NOMO-1 treated with DMSO at 0.1 percent for 48 hours (cell line): ENCODE results near the gene FAM153A.
"Not testable (repeated sequence)": the region's sequence is repeated elsewhere in the genome, so short reads cannot be mapped to it uniquely, and the experiment has no call there.

Experiments
- DNase-seq: peaks from one replicate; lab custom pipeline; 2025; ENCODE audit not compliant: unreplicated experiment; lab: John Stamatoyannopoulos, UW

Gene FAM153A

GRCh38 chr5:177782792-177783633, at the start of gene FAM153A:
Gene FAM153A (minus strand): TSS chr5:177782899.
- DNase-seq: not testable (repeated sequence)

GRCh38 chr5:177832287-177832686, 49.6 kb upstream of the FAM153A start:
- DNase-seq: not testable (repeated sequence)

- DNase-seq: not testable (repeated sequence)
Observed at GRCh38 chr5:177826073-177826472, 43.4 kb upstream of the FAM153A start.

GRCh38 chr5:177824776-177825175, 42.1 kb upstream of the FAM153A start:
- not testable (repeated sequence) for DNase-seq

GRCh38 chr5:177822489-177822888, 39.8 kb upstream of the FAM153A start:
- not testable (repeated sequence) for DNase-seq

- DNase-seq: not testable (repeated sequence)
Observed at GRCh38 chr5:177819664-177820063, 37.0 kb upstream of the FAM153A start.

- not testable (repeated sequence) for DNase-seq
Observed at GRCh38 chr5:177812814-177813425, 30.2 kb upstream of the FAM153A start.

- DNase-seq: not testable (repeated sequence)
Observed at GRCh38 chr5:177812160-177812743, 29.6 kb upstream of the FAM153A start.

- not testable (repeated sequence) for DNase-seq
Observed at GRCh38 chr5:177809209-177809913, 26.7 kb upstream of the FAM153A start.

GRCh38 chr5:177808420-177808819, 25.7 kb upstream of the FAM153A start:
- DNase-seq: not testable (repeated sequence)

GRCh38 chr5:177807265-177807664, 24.6 kb upstream of the FAM153A start:
- not testable (repeated sequence) for DNase-seq

- not testable (repeated sequence) for DNase-seq
Observed at GRCh38 chr5:177801427-177801826, 18.7 kb upstream of the FAM153A start.

- not testable (repeated sequence) for DNase-seq
Observed at GRCh38 chr5:177798237-177798840, 15.6 kb upstream of the FAM153A start.

- DNase-seq: not testable (repeated sequence)
Observed at GRCh38 chr5:177793272-177793671, 10.6 kb upstream of the FAM153A start.

- DNase-seq: not testable (repeated sequence)
Observed at GRCh38 chr5:177791649-177792048, 8.9 kb upstream of the FAM153A start.

GRCh38 chr5:177782169-177782568, 530 bp downstream of the FAM153A start:
- DNase-seq: not testable (repeated sequence)

- DNase-seq: not testable (repeated sequence)
Observed at GRCh38 chr5:177771206-177771605, 11.5 kb downstream of the FAM153A start.

- not testable (repeated sequence) for DNase-seq
Observed at GRCh38 chr5:177770646-177771045, 12.1 kb downstream of the FAM153A start.

- DNase-seq: not testable (repeated sequence)
Observed at GRCh38 chr5:177763737-177764508, 18.8 kb downstream of the FAM153A start.

GRCh38 chr5:177760954-177761353, 21.7 kb downstream of the FAM153A start:
- DNase-seq: not testable (repeated sequence)
